ENCODE data around the gene ZFYVE1. TPM values are rescaled to one million over a fixed set of nuclear protein-coding genes. Genes with fewer than 3 reads are reported as not detected.

Gene ZFYVE1
- total RNA-seq, 1 experiment from 2014 or later, result 14.2 TPM

GRCh38 chr14:72978856-72979255 is 48.0 kb downstream of the ZFYVE1 start:
- Histone ChIP-seq H2BK12ac (ENCODE audit: insufficient read length, low read depth, low read length) (no peak overlapping the region), H4K91ac (ENCODE audit: insufficient read length, low read depth, low read length) (no peak overlapping the region), H3K79me1 (ENCODE audit: insufficient read depth, low read depth, low read length, poor library complexity, severe bottlenecking) (no peaks in the 10 kb centered on the region), H3K4me1 (ENCODE audit: insufficient read depth, low read length) (peaks cover 9% of the 10 kb centered on the region), H3K79me2 (ENCODE audit: insufficient read depth, low read length) (no peaks in the 10 kb centered on the region), H2BK5ac (ENCODE audit: insufficient read length, low read length) (no peak overlapping the region), H3K23ac (ENCODE audit: insufficient read length, low read depth, low read length) (no peak overlapping the region), H2BK20ac (ENCODE audit: low read depth, low read length, poor library complexity, severe bottlenecking) (no peak overlapping the region), H3K56ac (ENCODE audit: insufficient read length, low read depth, low read length) (no peak overlapping the region), H3K23me2 (ENCODE audit: insufficient read length, low read depth, low read length, poor library complexity, severe bottlenecking) (no peaks in the 10 kb centered on the region), H3K27ac (ENCODE audit: insufficient read length, low read depth, low read length) (no peak overlapping the region), H4K20me1 (ENCODE audit: control insufficient read depth, insufficient read depth, insufficient read length) (no peaks in the 10 kb centered on the region), H3T11ph (ENCODE audit: low read length) (no peak overlapping the region), H3K4ac (ENCODE audit: low read depth, low read length) (no peak overlapping the region), H2BK15ac (ENCODE audit: low read depth, low read length) (no peak overlapping the region), H3K4me2 (ENCODE audit: insufficient read depth, insufficient read length, low read length) (no peak overlapping the region), H3K14ac (ENCODE audit: insufficient read depth, low read length) (no peak overlapping the region; the same call in 1 of the 2 replicates), H2AK5ac (ENCODE audit: insufficient read length, low read length) (no peak overlapping the region), H2BK120ac (ENCODE audit: low read depth, low read length, poor library complexity, severe bottlenecking) (no peak overlapping the region), H2AFZ (ENCODE audit: low read length) (no peak overlapping the region), H4K8ac (replicated peaks; ENCODE audit: insufficient read length, low read depth, low read length) (no peak overlapping the region), H4K5ac (ENCODE audit: insufficient read length, low read depth, low read length) (no peak overlapping the region), H3K9me3 (ENCODE audit: control insufficient read depth, low read depth, low read length) (no peaks in the 10 kb centered on the region), H3K9ac (ENCODE audit: extremely low read depth, insufficient read length, low read length) (no peak overlapping the region), H3K27me3 (ENCODE audit: insufficient read depth, low read length) (no peaks in the 10 kb centered on the region), H3K18ac (ENCODE audit: insufficient read length, low read depth, low read length) (no peak overlapping the region)
- Mint-ChIP-seq H3K4me3 (no peak overlapping the region), H3K27ac (peak overlapping the region in 1 of 3 experiments; percentile 63; a peak in 3 of 7 replicates), H3K27me3 (ENCODE audit: low read depth) (no peaks in the 10 kb centered on the region), H3K36me3 (ENCODE audit: insufficient read depth in 1 of 3, low read depth in 3 of 3) (peaks cover 2 to 34% (median 31%) of the 10 kb centered on the region in 3 experiments; a peak in 6 of 7 replicates), H3K9me3 (no peaks in the 10 kb centered on the region), H3K4me1 (peaks cover 23 to 31% of the 10 kb centered on the region in 2 experiments)
- whole genome bisulfite sequencing (ENCODE audit: extremely low coverage, insufficient read length, low lambda C conversion rate), result no CpG with 5 or more reads among the region's 9 CpGs
- TF ChIP-seq CTCF (conservative IDR thresholded peaks at IDR 0.05), result no peak
- no peak for DNase-seq
